ENCODE data around the gene ARHGEF25.

DNA sequence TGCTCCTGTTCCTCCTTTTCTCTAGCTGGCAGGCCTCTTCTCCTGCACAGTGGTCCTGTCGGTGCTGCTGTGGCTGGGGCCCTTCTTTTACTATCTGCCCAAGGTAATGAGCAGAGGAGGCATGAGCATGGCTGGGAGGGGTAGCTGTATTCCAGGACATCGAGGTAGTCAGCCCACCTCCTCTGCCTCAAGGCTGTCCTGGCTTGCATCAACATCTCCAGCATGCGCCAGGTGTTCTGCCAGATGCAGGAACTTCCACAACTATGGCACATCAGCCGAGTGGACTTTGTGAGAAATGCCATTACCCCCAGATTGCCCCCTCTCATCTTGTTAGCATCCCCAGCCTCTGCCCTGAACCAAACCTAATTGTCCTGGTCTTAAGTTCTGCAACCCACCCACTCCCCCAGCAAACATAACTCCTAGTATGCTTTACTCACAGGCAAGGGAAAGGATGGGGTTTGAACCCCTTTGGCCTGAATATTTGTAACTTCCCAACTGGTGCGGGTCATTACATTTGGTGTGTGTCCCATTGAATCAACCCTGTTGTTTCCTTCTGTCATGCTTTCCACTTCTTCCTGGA, 12.7 kb downstream of the ARHGEF25 start:
- no peak for TF ChIP-seq SCRT1 (tag by site-specific recombination; IDR thresholded peaks at IDR 0.05; ENCODE audit: borderline replicate concordance)
- TF ChIP-seq, protein P1, sequence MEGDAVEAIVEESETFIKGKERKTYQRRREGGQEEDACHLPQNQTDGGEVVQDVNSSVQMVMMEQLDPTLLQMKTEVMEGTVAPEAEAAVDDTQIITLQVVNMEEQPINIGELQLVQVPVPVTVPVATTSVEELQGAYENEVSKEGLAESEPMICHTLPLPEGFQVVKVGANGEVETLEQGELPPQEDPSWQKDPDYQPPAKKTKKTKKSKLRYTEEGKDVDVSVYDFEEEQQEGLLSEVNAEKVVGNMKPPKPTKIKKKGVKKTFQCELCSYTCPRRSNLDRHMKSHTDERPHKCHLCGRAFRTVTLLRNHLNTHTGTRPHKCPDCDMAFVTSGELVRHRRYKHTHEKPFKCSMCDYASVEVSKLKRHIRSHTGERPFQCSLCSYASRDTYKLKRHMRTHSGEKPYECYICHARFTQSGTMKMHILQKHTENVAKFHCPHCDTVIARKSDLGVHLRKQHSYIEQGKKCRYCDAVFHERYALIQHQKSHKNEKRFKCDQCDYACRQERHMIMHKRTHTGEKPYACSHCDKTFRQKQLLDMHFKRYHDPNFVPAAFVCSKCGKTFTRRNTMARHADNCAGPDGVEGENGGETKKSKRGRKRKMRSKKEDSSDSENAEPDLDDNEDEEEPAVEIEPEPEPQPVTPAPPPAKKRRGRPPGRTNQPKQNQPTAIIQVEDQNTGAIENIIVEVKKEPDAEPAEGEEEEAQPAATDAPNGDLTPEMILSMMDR (tag by site-specific recombination; IDR thresholded peaks at IDR 0.05) = no peak
- TF ChIP-seq ZNF280D (tag by site-specific recombination; IDR thresholded peaks at IDR 0.05) = no peak
- TF ChIP-seq, protein P2, sequence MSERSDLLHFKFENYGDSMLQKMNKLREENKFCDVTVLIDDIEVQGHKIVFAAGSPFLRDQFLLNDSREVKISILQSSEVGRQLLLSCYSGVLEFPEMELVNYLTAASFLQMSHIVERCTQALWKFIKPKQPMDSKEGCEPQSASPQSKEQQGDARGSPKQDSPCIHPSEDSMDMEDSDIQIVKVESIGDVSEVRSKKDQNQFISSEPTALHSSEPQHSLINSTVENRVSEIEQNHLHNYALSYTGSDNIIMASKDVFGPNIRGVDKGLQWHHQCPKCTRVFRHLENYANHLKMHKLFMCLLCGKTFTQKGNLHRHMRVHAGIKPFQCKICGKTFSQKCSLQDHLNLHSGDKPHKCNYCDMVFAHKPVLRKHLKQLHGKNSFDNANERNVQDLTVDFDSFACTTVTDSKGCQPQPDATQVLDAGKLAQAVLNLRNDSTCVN (tag by site-specific recombination; optimal IDR thresholded peaks at IDR 0.05) = no peak
- TF ChIP-seq, protein P3, sequence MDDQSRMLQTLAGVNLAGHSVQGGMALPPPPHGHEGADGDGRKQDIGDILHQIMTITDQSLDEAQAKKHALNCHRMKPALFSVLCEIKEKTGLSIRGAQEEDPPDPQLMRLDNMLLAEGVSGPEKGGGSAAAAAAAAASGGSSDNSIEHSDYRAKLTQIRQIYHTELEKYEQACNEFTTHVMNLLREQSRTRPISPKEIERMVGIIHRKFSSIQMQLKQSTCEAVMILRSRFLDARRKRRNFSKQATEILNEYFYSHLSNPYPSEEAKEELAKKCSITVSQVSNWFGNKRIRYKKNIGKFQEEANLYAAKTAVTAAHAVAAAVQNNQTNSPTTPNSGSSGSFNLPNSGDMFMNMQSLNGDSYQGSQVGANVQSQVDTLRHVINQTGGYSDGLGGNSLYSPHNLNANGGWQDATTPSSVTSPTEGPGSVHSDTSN (CRISPR knock-in tag; IDR thresholded peaks at IDR 0.05) = no peak
- TF ChIP-seq, protein P4, sequence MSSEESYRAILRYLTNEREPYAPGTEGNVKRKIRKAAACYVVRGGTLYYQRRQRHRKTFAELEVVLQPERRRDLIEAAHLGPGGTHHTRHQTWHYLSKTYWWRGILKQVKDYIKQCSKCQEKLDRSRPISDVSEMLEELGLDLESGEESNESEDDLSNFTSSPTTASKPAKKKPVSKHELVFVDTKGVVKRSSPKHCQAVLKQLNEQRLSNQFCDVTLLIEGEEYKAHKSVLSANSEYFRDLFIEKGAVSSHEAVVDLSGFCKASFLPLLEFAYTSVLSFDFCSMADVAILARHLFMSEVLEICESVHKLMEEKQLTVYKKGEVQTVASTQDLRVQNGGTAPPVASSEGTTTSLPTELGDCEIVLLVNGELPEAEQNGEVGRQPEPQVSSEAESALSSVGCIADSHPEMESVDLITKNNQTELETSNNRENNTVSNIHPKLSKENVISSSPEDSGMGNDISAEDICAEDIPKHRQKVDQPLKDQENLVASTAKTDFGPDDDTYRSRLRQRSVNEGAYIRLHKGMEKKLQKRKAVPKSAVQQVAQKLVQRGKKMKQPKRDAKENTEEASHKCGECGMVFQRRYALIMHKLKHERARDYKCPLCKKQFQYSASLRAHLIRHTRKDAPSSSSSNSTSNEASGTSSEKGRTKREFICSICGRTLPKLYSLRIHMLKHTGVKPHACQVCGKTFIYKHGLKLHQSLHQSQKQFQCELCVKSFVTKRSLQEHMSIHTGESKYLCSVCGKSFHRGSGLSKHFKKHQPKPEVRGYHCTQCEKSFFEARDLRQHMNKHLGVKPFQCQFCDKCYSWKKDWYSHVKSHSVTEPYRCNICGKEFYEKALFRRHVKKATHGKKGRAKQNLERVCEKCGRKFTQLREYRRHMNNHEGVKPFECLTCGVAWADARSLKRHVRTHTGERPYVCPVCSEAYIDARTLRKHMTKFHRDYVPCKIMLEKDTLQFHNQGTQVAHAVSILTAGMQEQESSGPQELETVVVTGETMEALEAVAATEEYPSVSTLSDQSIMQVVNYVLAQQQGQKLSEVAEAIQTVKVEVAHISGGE (tag by site-specific recombination; conservative IDR thresholded peaks at IDR 0.05; ENCODE audit: low read depth) = no peak
- TF ChIP-seq, protein P5, sequence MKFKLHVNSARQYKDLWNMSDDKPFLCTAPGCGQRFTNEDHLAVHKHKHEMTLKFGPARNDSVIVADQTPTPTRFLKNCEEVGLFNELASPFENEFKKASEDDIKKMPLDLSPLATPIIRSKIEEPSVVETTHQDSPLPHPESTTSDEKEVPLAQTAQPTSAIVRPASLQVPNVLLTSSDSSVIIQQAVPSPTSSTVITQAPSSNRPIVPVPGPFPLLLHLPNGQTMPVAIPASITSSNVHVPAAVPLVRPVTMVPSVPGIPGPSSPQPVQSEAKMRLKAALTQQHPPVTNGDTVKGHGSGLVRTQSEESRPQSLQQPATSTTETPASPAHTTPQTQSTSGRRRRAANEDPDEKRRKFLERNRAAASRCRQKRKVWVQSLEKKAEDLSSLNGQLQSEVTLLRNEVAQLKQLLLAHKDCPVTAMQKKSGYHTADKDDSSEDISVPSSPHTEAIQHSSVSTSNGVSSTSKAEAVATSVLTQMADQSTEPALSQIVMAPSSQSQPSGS (tag by site-specific recombination; IDR thresholded peaks at IDR 0.05; ENCODE audit: low read depth) = no peak
- no peak for TF ChIP-seq YY1 (tag by site-specific recombination; IDR thresholded peaks at IDR 0.05)
- no peak for TF ChIP-seq SP2 (tag by site-specific recombination; IDR thresholded peaks at IDR 0.05)

All from HEK293 (cell line).